GM12891 (cell line): ENCODE data around the gene SLC9A9.
A peak's percentile ranks its signal among the peaks of the same experiment; 100 is the strongest.
"Not testable (repeated sequence)": the region's sequence is repeated elsewhere in the genome, so short reads cannot be mapped to it uniquely, and the experiment has no call there.

Experiments used
- DNase-seq: peaks from one replicate; pipeline ENCODE4 v3.0.0; 2011; ENCODE audit warnings: low spot score; ENCODE audit not compliant: insufficient read length
- FAIRE-seq: peaks from 2 replicates; lab custom pipeline; 2011; peaks lifted over from hg19 to GRCh38; lab: Jason Lieb, UNC
- PAX5 ChIP-seq: IDR thresholded peaks from 2 replicates; pipeline ENCODE4 v1.6.1; 2011; ENCODE audit warnings: low read length, moderate library complexity, mild to moderate bottlenecking; ENCODE audit not compliant: insufficient read depth, severe bottlenecking
- POLR2A ChIP-seq: IDR thresholded peaks from 2 replicates; pipeline ENCODE4 v1.6.1; 2011; ENCODE audit warnings: low read depth, low read length, control low read depth
- POLR2AphosphoS5 ChIP-seq: IDR thresholded peaks from 2 replicates; pipeline ENCODE4 v1.6.1; 2011; ENCODE audit warnings: low read depth, low read length, control low read depth
- POU2F2 ChIP-seq: IDR thresholded peaks from 2 replicates; pipeline ENCODE4 v1.6.1; 2011; ENCODE audit warnings: low read depth, mild to moderate bottlenecking, control low read depth, low read length, moderate library complexity
- SPI1 ChIP-seq: IDR thresholded peaks from 2 replicates; pipeline ENCODE4 v1.6.1; 2011; ENCODE audit warnings: low read depth, low read length, control low read depth
- TAF1 ChIP-seq: IDR thresholded peaks from 2 replicates; pipeline ENCODE4 v1.6.1; 2011; ENCODE audit warnings: low read depth, low read length, control low read depth

The SLC9A9 gene

GRCh38 chr3:143287403-143287802, 560.9 kb downstream of the SLC9A9 start:
- no peak for TF ChIP-seq PAX5
- no peak for TF ChIP-seq POLR2A
- TF ChIP-seq POLR2AphosphoS5: no peak
- TF ChIP-seq TAF1: no peak
- TF ChIP-seq POU2F2: no peak
- TF ChIP-seq SPI1: no peak
- no peak for FAIRE-seq
- DNase-seq: no peak

GRCh38 chr3:143286392-143287010, 561.8 kb downstream of the SLC9A9 start:
- DNase-seq: no peak
- TF ChIP-seq SPI1 (no peak), PAX5 (no peak), POU2F2 (no peak)
- FAIRE-seq: peak; percentile 52

- TF ChIP-seq TAF1 (no peak), POU2F2 (no peak), SPI1 (no peak), POLR2AphosphoS5 (no peak), POLR2A (no peak), PAX5 (no peak)
- FAIRE-seq: no peak
- DNase-seq: no peak
Observed at GRCh38 chr3:143283432-143284128, 564.7 kb downstream of the SLC9A9 start.

GRCh38 chr3:143280984-143281383, 567.3 kb downstream of the SLC9A9 start:
- DNase-seq: no peak
- FAIRE-seq: no peak
- TF ChIP-seq TAF1: no peak
- TF ChIP-seq PAX5: no peak
- TF ChIP-seq SPI1: no peak
- no peak for TF ChIP-seq POLR2A
- TF ChIP-seq POU2F2: no peak
- TF ChIP-seq POLR2AphosphoS5: no peak

GRCh38 chr3:143279567-143279966, 568.7 kb downstream of the SLC9A9 start:
- FAIRE-seq, DNase-seq: not testable (repeated sequence)

GRCh38 chr3:143278721-143279120, 569.5 kb downstream of the SLC9A9 start:
- FAIRE-seq (no peak), DNase-seq (no peak)
- TF ChIP-seq POU2F2: no peak
- TF ChIP-seq POLR2AphosphoS5: no peak
- TF ChIP-seq SPI1: no peak
- no peak for TF ChIP-seq POLR2A
- no peak for TF ChIP-seq TAF1
- no peak for TF ChIP-seq PAX5

- FAIRE-seq (no peak), DNase-seq (no peak)
- TF ChIP-seq TAF1 (no peak), POLR2A (no peak), SPI1 (peak; percentile 48)
Observed at GRCh38 chr3:143277531-143277930, 570.7 kb downstream of the SLC9A9 start.

- FAIRE-seq: no peak
- TF ChIP-seq POU2F2 (peak; percentile 53; the same call in 1 of the 2 replicates), PAX5 (no peak)
Observed at GRCh38 chr3:143276592-143276991, 571.7 kb downstream of the SLC9A9 start.

GRCh38 chr3:143273975-143274690, 574.1 kb downstream of the SLC9A9 start:
- DNase-seq: no peak
- FAIRE-seq: no peak
- TF ChIP-seq POLR2A: no peak
- TF ChIP-seq PAX5: no peak
- TF ChIP-seq SPI1: no peak
- no peak for TF ChIP-seq POLR2AphosphoS5
- TF ChIP-seq POU2F2: no peak
- TF ChIP-seq TAF1: no peak

More at GRCh38 chr3:143276592-143276991, 571.7 kb downstream of the SLC9A9 start:
- no peak for DNase-seq

- TF ChIP-seq SPI1: no peak
- TF ChIP-seq PAX5: no peak
- no peak for TF ChIP-seq POLR2AphosphoS5
- no peak for TF ChIP-seq TAF1
- no peak for TF ChIP-seq POU2F2
- FAIRE-seq: no peak
- DNase-seq: no peak
Observed at GRCh38 chr3:143271136-143271535, 577.1 kb downstream of the SLC9A9 start.
